NCI-H187 treated with DMSO at 0.1 percent for 48 hours (cell line): ENCODE data around the gene TTLL11.
"Not testable (repeated sequence)": the region's sequence is repeated elsewhere in the genome, so short reads cannot be mapped to it uniquely, and the experiment has no call there.

Experiments used
- DNase-seq: peaks from one replicate; lab custom pipeline; 2025; lab: John Stamatoyannopoulos, UW

TTLL11 gene

GRCh38 chr9:121902461-121903135 is 190.5 kb downstream of the TTLL11 start:
- DNase-seq = no peak

GRCh38 chr9:121901616-121902015 is 191.5 kb downstream of the TTLL11 start:
- no peak for DNase-seq

- DNase-seq = no peak
Measured at GRCh38 chr9:121900163-121900562, 192.9 kb downstream of the TTLL11 start.

- no peak for DNase-seq
Measured at GRCh38 chr9:121898856-121899255, 194.3 kb downstream of the TTLL11 start.

- no peak for DNase-seq
Measured at GRCh38 chr9:121897140-121897539, 196.0 kb downstream of the TTLL11 start.

- DNase-seq = no peak
Measured at GRCh38 chr9:121896545-121896943, 196.6 kb downstream of the TTLL11 start.

GRCh38 chr9:121895818-121896544 is 197.1 kb downstream of the TTLL11 start:
- no peak for DNase-seq

- DNase-seq = no peak
Measured at GRCh38 chr9:121895358-121895757, 197.8 kb downstream of the TTLL11 start.

GRCh38 chr9:121894380-121894779 is 198.7 kb downstream of the TTLL11 start:
- not testable (repeated sequence) for DNase-seq

GRCh38 chr9:121893786-121894185 is 199.3 kb downstream of the TTLL11 start:
- no peak for DNase-seq

GRCh38 chr9:121892706-121893105 is 200.4 kb downstream of the TTLL11 start:
- DNase-seq = no peak

- no peak for DNase-seq
Measured at GRCh38 chr9:121890746-121891145, 202.4 kb downstream of the TTLL11 start.

- no peak for DNase-seq
Measured at GRCh38 chr9:121889990-121890563, 203.0 kb downstream of the TTLL11 start.

- no peak for DNase-seq
Measured at GRCh38 chr9:121888438-121888775, 204.7 kb downstream of the TTLL11 start.

- DNase-seq = no peak
Measured at GRCh38 chr9:121887553-121888437, 205.3 kb downstream of the TTLL11 start.

GRCh38 chr9:121886759-121887485 is 206.2 kb downstream of the TTLL11 start:
- no peak for DNase-seq

- DNase-seq = no peak
Measured at GRCh38 chr9:121885345-121885901, 207.7 kb downstream of the TTLL11 start.

GRCh38 chr9:121884057-121884541 is 209.0 kb downstream of the TTLL11 start:
- DNase-seq = no peak

- DNase-seq = no peak
Measured at GRCh38 chr9:121883281-121884056, 209.6 kb downstream of the TTLL11 start.

- peak; percentile 15 for DNase-seq
Measured at GRCh38 chr9:121881920-121882500, 211.1 kb downstream of the TTLL11 start.
